Epithelial cell of proximal tubule (primary cell): ENCODE measurements around the gene ADAMTSL5. TPM values are rescaled to one million over a fixed set of nuclear protein-coding genes. Genes with fewer than 3 reads are reported as not detected.
A peak's percentile ranks its signal among the peaks of the same experiment; 100 is the strongest.

Source experiments
- DNase-seq: peaks from one replicate; pipeline ENCODE4 v3.0.0-alpha.2; 2011; ENCODE audit warnings: low read depth
- H3K4me3 ChIP-seq: 2 replicates; pipeline ENCODE4 v1.5.1; 2011; ENCODE audit warnings: low read depth, mild to moderate bottlenecking, low read length
- total RNA-seq: library from RNA; depleted of rRNA; stranded (reverse); fragments of >200 nt; gene quantifications from 2 replicates; pipeline ENCODE4 v1.2.3, GENCODE V29; 2015
- TF ChIP-seq, protein P1 (sequence below): conservative IDR thresholded peaks from 2 replicates; pipeline ENCODE4 v1.5.1; 2012; ENCODE audit warnings: low read depth, mild to moderate bottlenecking, low read length

ADAMTSL5 gene
- total RNA-seq, 1 donor from 2014 or later, result 0.23 TPM

- DNase-seq, result no peak
- no peak overlapping the region for H3K4me3 ChIP-seq
- TF ChIP-seq, protein P1, sequence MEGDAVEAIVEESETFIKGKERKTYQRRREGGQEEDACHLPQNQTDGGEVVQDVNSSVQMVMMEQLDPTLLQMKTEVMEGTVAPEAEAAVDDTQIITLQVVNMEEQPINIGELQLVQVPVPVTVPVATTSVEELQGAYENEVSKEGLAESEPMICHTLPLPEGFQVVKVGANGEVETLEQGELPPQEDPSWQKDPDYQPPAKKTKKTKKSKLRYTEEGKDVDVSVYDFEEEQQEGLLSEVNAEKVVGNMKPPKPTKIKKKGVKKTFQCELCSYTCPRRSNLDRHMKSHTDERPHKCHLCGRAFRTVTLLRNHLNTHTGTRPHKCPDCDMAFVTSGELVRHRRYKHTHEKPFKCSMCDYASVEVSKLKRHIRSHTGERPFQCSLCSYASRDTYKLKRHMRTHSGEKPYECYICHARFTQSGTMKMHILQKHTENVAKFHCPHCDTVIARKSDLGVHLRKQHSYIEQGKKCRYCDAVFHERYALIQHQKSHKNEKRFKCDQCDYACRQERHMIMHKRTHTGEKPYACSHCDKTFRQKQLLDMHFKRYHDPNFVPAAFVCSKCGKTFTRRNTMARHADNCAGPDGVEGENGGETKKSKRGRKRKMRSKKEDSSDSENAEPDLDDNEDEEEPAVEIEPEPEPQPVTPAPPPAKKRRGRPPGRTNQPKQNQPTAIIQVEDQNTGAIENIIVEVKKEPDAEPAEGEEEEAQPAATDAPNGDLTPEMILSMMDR, result no peak
These were observed 20.3 kb downstream of the ADAMTSL5 start for GRCh38 chr19:1492474-1493006.

GRCh38 chr19:1491849-1492170, 21.0 kb downstream of the ADAMTSL5 start:
- DNase-seq, result no peak
- H3K4me3 ChIP-seq, result peak overlapping the region; percentile 64
- TF ChIP-seq, protein P1, result no peak

GRCh38 chr19:1491114-1491848, 21.5 kb downstream of the ADAMTSL5 start, which contains the start of gene REEP6:
Gene REEP6, plus strand, starts transcription at chr19:1491181. Its CDS starts 89 bp downstream, at chr19:1491270.
- TF ChIP-seq, protein P1, result no peak
- DNase-seq, result no peak
- H3K4me3 ChIP-seq, result peak within 1 kb of the TSS; percentile 68

DNA sequence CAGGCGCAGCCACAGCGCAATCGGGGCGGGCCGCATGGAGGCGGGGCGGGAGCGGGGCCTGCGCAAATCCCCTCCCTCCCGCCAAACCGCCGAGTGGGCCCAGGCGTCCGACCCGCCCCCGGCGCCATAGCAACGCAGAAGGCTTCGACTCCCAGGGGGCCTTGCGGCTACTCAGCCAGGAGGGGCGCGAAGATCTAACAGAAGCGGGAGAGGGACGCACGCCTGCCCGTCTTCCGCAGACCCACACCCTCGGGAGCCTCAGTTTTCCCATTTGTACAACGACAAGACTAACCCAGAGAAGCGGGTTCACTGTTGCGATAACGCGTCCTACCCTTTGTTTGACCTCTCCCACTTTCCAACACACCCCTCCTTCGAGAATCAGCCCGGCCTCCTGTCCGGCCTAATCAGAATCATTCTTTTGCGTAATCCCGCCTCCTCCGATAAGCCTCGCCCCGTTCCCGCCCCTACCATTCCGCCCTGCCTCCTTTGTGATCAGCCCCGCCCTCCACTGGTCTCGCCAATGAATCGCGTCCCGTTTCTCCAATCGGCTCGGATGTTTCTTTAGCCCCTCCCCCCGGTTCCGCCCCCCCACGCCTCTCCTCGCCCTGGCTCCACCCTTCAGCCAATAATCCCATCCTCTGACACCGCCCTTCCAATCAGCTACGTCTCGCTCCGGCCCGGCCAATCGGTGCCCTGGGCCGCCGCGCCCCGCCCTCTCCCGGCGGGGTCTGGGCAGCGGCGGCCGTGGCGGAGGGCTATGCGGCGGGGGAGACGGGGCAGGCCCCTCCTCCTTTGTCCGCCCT, 22.3 kb downstream of the ADAMTSL5 start, which contains the start of gene PCSK4:
PCSK4 (minus strand) TSS at position 40 of the 803 bp plus-strand sequence; CDS start at position 36, 4 bp downstream.
- peak within 1 kb of the TSS; percentile 68 for H3K4me3 ChIP-seq
- DNase-seq, result peak; percentile 92
- TF ChIP-seq, protein P1, result no peak

DNA sequence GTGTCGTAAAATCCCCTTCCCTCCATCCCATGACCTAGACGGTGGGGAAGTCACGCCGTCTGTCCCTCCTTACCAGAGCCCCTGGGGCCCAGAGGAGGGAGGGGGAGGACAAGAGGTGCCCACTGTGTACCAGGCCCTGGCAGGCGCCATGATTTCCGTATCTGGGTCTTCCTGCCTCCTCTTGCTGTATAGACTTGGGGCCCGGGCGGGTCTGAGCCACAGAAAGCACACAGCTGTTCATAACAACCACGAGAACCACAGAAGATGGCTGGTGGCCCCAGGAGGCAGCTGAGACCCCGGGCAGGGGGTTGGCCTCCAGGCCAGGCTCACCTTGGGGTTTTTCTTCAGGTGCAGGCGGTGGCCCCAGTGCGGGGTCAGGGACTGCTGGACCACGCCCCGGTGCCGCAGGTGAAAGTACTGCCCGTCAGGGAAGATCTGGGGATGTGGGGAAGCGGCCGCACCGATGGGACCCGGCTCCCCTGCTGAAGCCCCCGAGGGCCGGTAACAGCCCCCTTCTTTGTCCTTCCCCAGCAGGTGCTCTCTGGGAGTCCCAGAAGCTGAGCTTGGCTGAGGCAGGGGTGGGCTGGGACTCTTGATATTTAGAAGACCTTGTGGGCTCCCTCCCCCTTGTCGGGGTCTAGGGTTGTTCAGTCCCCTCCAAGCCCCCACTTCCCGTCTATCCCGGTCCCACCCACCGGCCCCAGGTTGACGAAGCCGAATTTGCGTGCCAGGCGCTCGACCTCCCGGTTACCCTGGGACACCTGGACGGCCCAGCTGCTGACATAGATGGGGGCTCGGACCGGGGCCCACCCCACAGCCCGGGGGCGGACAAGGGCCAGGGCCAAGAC, 23.1 kb downstream of the ADAMTSL5 start:
- TF ChIP-seq, protein P1, result no peak
- peak overlapping the region; percentile 68 for H3K4me3 ChIP-seq
- DNase-seq, result no peak

DNA sequence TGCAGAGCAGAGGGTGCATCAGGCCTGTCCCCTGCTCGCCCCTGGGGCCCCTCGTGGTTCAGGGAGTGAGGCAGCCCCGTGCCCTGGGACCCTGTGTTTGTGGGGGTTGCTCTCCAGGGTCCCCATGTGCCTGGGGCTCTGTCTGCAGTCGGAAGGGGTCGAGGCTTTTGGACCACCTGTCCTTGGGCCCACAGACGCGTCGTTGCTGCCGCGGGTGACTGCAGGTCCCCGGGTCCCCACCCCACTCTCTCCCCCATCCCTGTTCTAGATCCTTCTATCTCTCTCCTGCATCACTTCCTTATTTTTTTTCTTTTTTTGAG, 24.6 kb downstream of the ADAMTSL5 start:
- H3K4me3 ChIP-seq, result no peak overlapping the region
- TF ChIP-seq, protein P1, result no peak

More for the DNA sequence above, 24.6 kb downstream of the ADAMTSL5 start:
- no peak for DNase-seq
